ENCODE data around the gene CSMD2. TPM values are rescaled to one million over a fixed set of nuclear protein-coding genes. Genes with fewer than 3 reads are reported as not detected.
"Not testable (repeated sequence)": the region's sequence is repeated elsewhere in the genome, so short reads cannot be mapped to it uniquely, and the experiment has no call there.

CSMD2 gene
- polyA plus RNA-seq, 1 of the 3 experiments (the other 2 are of a cell fraction), result not detected

- H3K9me2 ChIP-seq, result no peaks in the 10 kb centered on the region
- H2AFZ ChIP-seq (ENCODE audit: low read depth), result no peak overlapping the region
- TF ChIP-seq PBX3 (IDR thresholded peaks at IDR 0.05), result no peak
- TF ChIP-seq TCF12 (IDR thresholded peaks at IDR 0.05), result no peak
- no peak for TF ChIP-seq TEAD4 (IDR thresholded peaks at IDR 0.05; ENCODE audit: borderline replicate concordance, insufficient read depth)
- no peak for TF ChIP-seq EZH2phosphoT487 (IDR thresholded peaks at IDR 0.05; ENCODE audit: borderline replicate concordance, low read depth)
- DNase-seq, result no peak
- no peak overlapping the region for H3K9ac ChIP-seq
- no peak overlapping the region for H3K4me2 ChIP-seq
- no peaks in the 10 kb centered on the region for H3K27me3 ChIP-seq (ENCODE audit: insufficient read depth)
- ChIA-PET POLR2A (interaction anchor here (0.6 kb wide), 1 partner anchor 164 kb away, joined by 3 read pairs; no protein-coding TSS in a partner anchor), CTCF (interaction anchor here (1.3 kb wide), 1 partner anchor 14 kb away, joined by 5 read pairs; no protein-coding TSS in a partner anchor)
- no peaks in the 10 kb centered on the region for H3K79me2 ChIP-seq (ENCODE audit: insufficient read depth)
- no peaks in the 10 kb centered on the region; the same call in 1 of the 2 replicates for H3K9me3 ChIP-seq
- no peak overlapping the region for H3K4me3 ChIP-seq (ENCODE audit: low read depth in 2 of 2, low read length in 1 of 2)
- H3K27ac ChIP-seq (ENCODE audit: low read depth in 2 of 2, low read length in 1 of 2), result no peak overlapping the region
- 20% methylated on average over 5 of the region's 5 CpGs for WGBS (ENCODE audit: low lambda C conversion rate)
- no peaks in the 10 kb centered on the region for H3F3A ChIP-seq (replicated peaks; ENCODE audit: insufficient read depth)
- no peaks in the 10 kb centered on the region for H3K4me1 ChIP-seq (ENCODE audit: control insufficient read depth in 1 of 2, insufficient read depth in 2 of 2, low read depth in 1 of 2, low read length in 1 of 2)
- no peaks in the 10 kb centered on the region for H4K20me1 ChIP-seq (ENCODE audit: insufficient read depth)
- H3K36me3 ChIP-seq (replicated peaks in 1 of 2; ENCODE audit: control insufficient read depth in 1 of 2, insufficient read depth in 2 of 2, low read length in 1 of 2), result no peaks in the 10 kb centered on the region
These were observed 64.7 kb downstream of the CSMD2 start for GRCh38 chr1:34100332-34100731.

- POLR2A ChIA-PET; H3K36me3 ChIP-seq (replicated peaks in 1 of 2; ENCODE audit: control insufficient read depth in 1 of 2, insufficient read depth in 2 of 2, low read length in 1 of 2): not testable (repeated sequence)
- WGBS (ENCODE audit: low lambda C conversion rate), result 61% methylated on average over 14 of the region's 27 CpGs
These were observed 72.6 kb downstream of the CSMD2 start for GRCh38 chr1:34092399-34092798.

GRCh38 chr1:34089731-34090130, 75.3 kb downstream of the CSMD2 start:
- Histone ChIP-seq H3K36me3 (replicated peaks in 1 of 2; ENCODE audit: control insufficient read depth in 1 of 2, insufficient read depth in 2 of 2, low read length in 1 of 2) (no peaks in the 10 kb centered on the region), H3F3A (replicated peaks; ENCODE audit: insufficient read depth) (no peaks in the 10 kb centered on the region), H3K9me3 (no peaks in the 10 kb centered on the region), H3K4me2 (no peak overlapping the region), H3K27ac (ENCODE audit: low read depth in 2 of 2, low read length in 1 of 2) (no peak overlapping the region), H3K27me3 (ENCODE audit: insufficient read depth) (no peaks in the 10 kb centered on the region), H3K79me2 (ENCODE audit: insufficient read depth) (no peaks in the 10 kb centered on the region), H2AFZ (ENCODE audit: low read depth) (no peak overlapping the region), H3K9ac (no peak overlapping the region), H4K20me1 (ENCODE audit: insufficient read depth) (no peaks in the 10 kb centered on the region), H3K4me3 (ENCODE audit: low read depth in 2 of 2, low read length in 1 of 2) (no peak overlapping the region), H3K4me1 (ENCODE audit: control insufficient read depth in 1 of 2, insufficient read depth in 2 of 2, low read depth in 1 of 2, low read length in 1 of 2) (no peaks in the 10 kb centered on the region), H3K9me2 (no peaks in the 10 kb centered on the region)
- no peak for DNase-seq
- POLR2A ChIA-PET, result no interaction called here
- CTCF ChIA-PET, result interaction anchor here (1.6 kb wide), 1 partner anchor 74 kb away, joined by 6 read pairs; no protein-coding TSS in a partner anchor
- 20% methylated on average over 6 of the region's 6 CpGs for WGBS (ENCODE audit: low lambda C conversion rate)
- TF ChIP-seq RFX5 (IDR thresholded peaks at IDR 0.05; ENCODE audit: low read length), result no peak
- no peak for TF ChIP-seq EP300 (IDR thresholded peaks at IDR 0.05; ENCODE audit: borderline replicate concordance in 1 of 2, low read depth in 1 of 2, low read length in 1 of 2)
- TF ChIP-seq PBX3 (IDR thresholded peaks at IDR 0.05), result no peak
- no peak for TF ChIP-seq EZH2phosphoT487 (IDR thresholded peaks at IDR 0.05; ENCODE audit: borderline replicate concordance, low read depth)
- no peak for TF ChIP-seq RXRA (IDR thresholded peaks at IDR 0.05; ENCODE audit: borderline replicate concordance, low read depth)
- TF ChIP-seq TAF1 (IDR thresholded peaks at IDR 0.05; ENCODE audit: borderline replicate concordance, low read depth, low read length), result no peak
- no peak for TF ChIP-seq POLR2AphosphoS5 (IDR thresholded peaks at IDR 0.05; ENCODE audit: low read depth, low read length)
- TF ChIP-seq FOXM1 (IDR thresholded peaks at IDR 0.05; ENCODE audit: low read depth), result no peak
- TF ChIP-seq IRF3 (IDR thresholded peaks at IDR 0.05; ENCODE audit: low read depth, low read length), result no peak
- no peak for TF ChIP-seq TEAD4 (IDR thresholded peaks at IDR 0.05; ENCODE audit: borderline replicate concordance, insufficient read depth)
- no peak for TF ChIP-seq JUND (IDR thresholded peaks at IDR 0.05)
- no peak for TF ChIP-seq NFIC (IDR thresholded peaks at IDR 0.05; ENCODE audit: borderline replicate concordance)
- no peak for TF ChIP-seq GABPA (IDR thresholded peaks at IDR 0.05; ENCODE audit: low read depth)
- no peak for TF ChIP-seq REST (IDR thresholded peaks at IDR 0.05; ENCODE audit: low read depth, low read length)

More at GRCh38 chr1:34092399-34092798, 72.6 kb downstream of the CSMD2 start:
- H3K79me2 ChIP-seq (ENCODE audit: insufficient read depth); H3K4me2 ChIP-seq; H3K27ac ChIP-seq (ENCODE audit: low read depth in 2 of 2, low read length in 1 of 2); H3K27me3 ChIP-seq (ENCODE audit: insufficient read depth); H3K4me1 ChIP-seq (ENCODE audit: control insufficient read depth in 1 of 2, insufficient read depth in 2 of 2, low read depth in 1 of 2, low read length in 1 of 2); H4K20me1 ChIP-seq (ENCODE audit: insufficient read depth); H3K9me2 ChIP-seq; H3K9ac ChIP-seq; H2AFZ ChIP-seq (ENCODE audit: low read depth); H3K4me3 ChIP-seq (ENCODE audit: low read depth in 2 of 2, low read length in 1 of 2); DNase-seq; H3F3A ChIP-seq (replicated peaks; ENCODE audit: insufficient read depth); H3K9me3 ChIP-seq: not testable (repeated sequence)
- CTCF ChIA-PET, result interaction anchor here (1.1 kb wide), 1 partner anchor 279 kb away, joined by 4 read pairs; no protein-coding TSS in a partner anchor
